ENCODE measurements around the gene SLC9C1.

DNA sequence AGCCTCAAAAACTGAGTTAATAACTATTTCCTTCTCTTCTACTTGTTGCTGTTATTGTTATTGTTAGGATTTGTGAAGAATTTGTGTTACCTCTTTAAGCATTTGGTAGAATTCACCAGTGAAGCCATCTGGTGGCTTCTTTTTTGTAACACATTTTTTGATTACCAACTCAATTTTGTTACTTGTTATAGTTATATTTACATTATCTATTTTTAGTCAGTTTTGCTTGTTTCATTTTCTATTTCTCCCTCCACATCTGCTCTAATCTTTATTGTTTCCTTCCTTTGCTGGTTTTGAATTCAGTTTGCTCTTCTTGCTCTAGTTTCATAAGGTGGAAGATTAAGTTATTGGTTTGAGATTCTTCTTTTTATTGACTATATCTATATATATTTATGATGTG is 3.7 kb upstream of the SLC9C1 start:
- TF ChIP-seq, protein P1, sequence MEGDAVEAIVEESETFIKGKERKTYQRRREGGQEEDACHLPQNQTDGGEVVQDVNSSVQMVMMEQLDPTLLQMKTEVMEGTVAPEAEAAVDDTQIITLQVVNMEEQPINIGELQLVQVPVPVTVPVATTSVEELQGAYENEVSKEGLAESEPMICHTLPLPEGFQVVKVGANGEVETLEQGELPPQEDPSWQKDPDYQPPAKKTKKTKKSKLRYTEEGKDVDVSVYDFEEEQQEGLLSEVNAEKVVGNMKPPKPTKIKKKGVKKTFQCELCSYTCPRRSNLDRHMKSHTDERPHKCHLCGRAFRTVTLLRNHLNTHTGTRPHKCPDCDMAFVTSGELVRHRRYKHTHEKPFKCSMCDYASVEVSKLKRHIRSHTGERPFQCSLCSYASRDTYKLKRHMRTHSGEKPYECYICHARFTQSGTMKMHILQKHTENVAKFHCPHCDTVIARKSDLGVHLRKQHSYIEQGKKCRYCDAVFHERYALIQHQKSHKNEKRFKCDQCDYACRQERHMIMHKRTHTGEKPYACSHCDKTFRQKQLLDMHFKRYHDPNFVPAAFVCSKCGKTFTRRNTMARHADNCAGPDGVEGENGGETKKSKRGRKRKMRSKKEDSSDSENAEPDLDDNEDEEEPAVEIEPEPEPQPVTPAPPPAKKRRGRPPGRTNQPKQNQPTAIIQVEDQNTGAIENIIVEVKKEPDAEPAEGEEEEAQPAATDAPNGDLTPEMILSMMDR (optimal IDR thresholded peaks at IDR 0.05 in 1 of 3, IDR thresholded peaks at IDR 0.05 in 1 of 3, conservative IDR thresholded peaks at IDR 0.05 in 1 of 3; ENCODE audit: extremely low read depth in 1 of 3, insufficient read depth in 2 of 3, low read length in 3 of 3), result no peak
- TF ChIP-seq EZH2 (IDR thresholded peaks at IDR 0.05; ENCODE audit: low read length), result no peak

All from keratinocyte (primary cell).